K562 (cell line): ENCODE data around the gene CDKN1C. TPM values are rescaled to one million over a fixed set of nuclear protein-coding genes. Genes with fewer than 3 reads are reported as not detected.

Experiments
- CAMTA2 ChIP-seq: fragments of 250-450 bp; sonication (Bioruptor Pico); conservative IDR thresholded peaks from 2 replicates; pipeline ENCODE4 v1.5.1; 2022
- POLR2H ChIP-seq: IDR thresholded peaks from 2 replicates; pipeline ENCODE4 v1.6.1; 2016; ENCODE audit warnings: missing genetic modification characterization, low read depth, mild to moderate bottlenecking, control low read depth, missing compliant biosample characterization, moderate library complexity
- SIN3B ChIP-seq: fragments of 450-650 bp; IDR thresholded peaks from 2 replicates; pipeline ENCODE4 v1.6.1; 2017; ENCODE audit warnings: low read depth, mild to moderate bottlenecking, moderate library complexity
- VEZF1 ChIP-seq: fragments of 200-800 bp; sonication (Bioruptor generic); IDR thresholded peaks from 2 replicates; pipeline ENCODE4 v1.6.1; 2017; ENCODE audit warnings: missing genetic modification characterization, missing compliant biosample characterization
- ZBTB2 ChIP-seq: fragments of 450-650 bp; IDR thresholded peaks from 2 replicates; pipeline ENCODE4 v1.6.1; 2016; ENCODE audit warnings: antibody characterized with exemption
- ZBTB40 ChIP-seq, 2 experiments: fragments of 450-650 bp in 1 of 2; sonication (generic) in 1 of 2; formaldehyde crosslinking in 1 of 2; IDR thresholded peaks; 2 replicates each; pipeline versions ENCODE4 v1.7.1 to v1.9.0; 2016 to 2022; ENCODE audit warnings: inconsistent platforms in 1 of 2, mild to moderate bottlenecking in 1 of 2, missing genetic modification reagents in 1 of 2
- polyA plus RNA-seq, 8 experiments: library from polyadenylated mRNA; depleted of rRNA in 4 of 8; stranded (reverse) in 5 of 8; unstranded in 3 of 8; fragments of >200 nt; fragmentation: Nextera tagmentation in 2 of 8; fragmentation: Illumina TruSeq in 1 of 8; extraction: Ambion mirVana in 2 of 8; extraction: Trizol in 1 of 8; gene quantifications; 2 replicates each; pipeline versions ENCODE4 v1.2.1 to v1.2.3, GENCODE V29; 2011 to 2014; ENCODE audit warnings: inconsistent platforms in 1 of 8, missing spikeins in 1 of 8
- total RNA-seq, 7 experiments: library from RNA; depleted of rRNA in 6 of 7; stranded (reverse); fragments of >200 nt in 6 of 7; fragmentation: Illumina TruSeq in 2 of 7; extraction: Trizol in 2 of 7; gene quantifications; 2 replicates each; pipeline versions ENCODE4 v1.2.1 to v1.2.3, GENCODE V29; 2011 to 2021; ENCODE audit warnings: low replicate concordance in 1 of 7
- TF ChIP-seq, protein P1 (sequence below): sonication (generic); formaldehyde crosslinking; IDR thresholded peaks from 2 replicates; pipeline ENCODE4 v1.8.0; 2023; ENCODE audit warnings: missing genetic modification reagents, mild to moderate bottlenecking, borderline replicate concordance
- TF ChIP-seq, protein P2 (sequence below): fragments of 450-650 bp; conservative IDR thresholded peaks from 2 replicates; pipeline ENCODE4 v1.6.1; 2016; ENCODE audit warnings: missing genetic modification characterization, low read depth, mild to moderate bottlenecking, missing compliant biosample characterization, moderate library complexity

Gene CDKN1C
- total and polyA plus RNA-seq, 9 of the 15 experiments (the other 6 are each of a cell fraction or from before 2014, with no cell fraction given) = 2.8 to 21.1 (median 9.3) TPM

GRCh38 chr11:2846056-2846455 lies 39.5 kb downstream of the CDKN1C start (continued):
- TF ChIP-seq ZBTB40 (IDR thresholded peaks at IDR 0.05) (no peak), ZBTB40 (CRISPR knock-in tag; IDR thresholded peaks at IDR 0.05) (no peak), SIN3B (no peak), ZBTB2 (no peak), POLR2H (tag) (no peak), CAMTA2 (CRISPR knock-in tag) (no peak), VEZF1 (CRISPR knock-in tag) (peak; percentile 53)
- TF ChIP-seq, protein P1, sequence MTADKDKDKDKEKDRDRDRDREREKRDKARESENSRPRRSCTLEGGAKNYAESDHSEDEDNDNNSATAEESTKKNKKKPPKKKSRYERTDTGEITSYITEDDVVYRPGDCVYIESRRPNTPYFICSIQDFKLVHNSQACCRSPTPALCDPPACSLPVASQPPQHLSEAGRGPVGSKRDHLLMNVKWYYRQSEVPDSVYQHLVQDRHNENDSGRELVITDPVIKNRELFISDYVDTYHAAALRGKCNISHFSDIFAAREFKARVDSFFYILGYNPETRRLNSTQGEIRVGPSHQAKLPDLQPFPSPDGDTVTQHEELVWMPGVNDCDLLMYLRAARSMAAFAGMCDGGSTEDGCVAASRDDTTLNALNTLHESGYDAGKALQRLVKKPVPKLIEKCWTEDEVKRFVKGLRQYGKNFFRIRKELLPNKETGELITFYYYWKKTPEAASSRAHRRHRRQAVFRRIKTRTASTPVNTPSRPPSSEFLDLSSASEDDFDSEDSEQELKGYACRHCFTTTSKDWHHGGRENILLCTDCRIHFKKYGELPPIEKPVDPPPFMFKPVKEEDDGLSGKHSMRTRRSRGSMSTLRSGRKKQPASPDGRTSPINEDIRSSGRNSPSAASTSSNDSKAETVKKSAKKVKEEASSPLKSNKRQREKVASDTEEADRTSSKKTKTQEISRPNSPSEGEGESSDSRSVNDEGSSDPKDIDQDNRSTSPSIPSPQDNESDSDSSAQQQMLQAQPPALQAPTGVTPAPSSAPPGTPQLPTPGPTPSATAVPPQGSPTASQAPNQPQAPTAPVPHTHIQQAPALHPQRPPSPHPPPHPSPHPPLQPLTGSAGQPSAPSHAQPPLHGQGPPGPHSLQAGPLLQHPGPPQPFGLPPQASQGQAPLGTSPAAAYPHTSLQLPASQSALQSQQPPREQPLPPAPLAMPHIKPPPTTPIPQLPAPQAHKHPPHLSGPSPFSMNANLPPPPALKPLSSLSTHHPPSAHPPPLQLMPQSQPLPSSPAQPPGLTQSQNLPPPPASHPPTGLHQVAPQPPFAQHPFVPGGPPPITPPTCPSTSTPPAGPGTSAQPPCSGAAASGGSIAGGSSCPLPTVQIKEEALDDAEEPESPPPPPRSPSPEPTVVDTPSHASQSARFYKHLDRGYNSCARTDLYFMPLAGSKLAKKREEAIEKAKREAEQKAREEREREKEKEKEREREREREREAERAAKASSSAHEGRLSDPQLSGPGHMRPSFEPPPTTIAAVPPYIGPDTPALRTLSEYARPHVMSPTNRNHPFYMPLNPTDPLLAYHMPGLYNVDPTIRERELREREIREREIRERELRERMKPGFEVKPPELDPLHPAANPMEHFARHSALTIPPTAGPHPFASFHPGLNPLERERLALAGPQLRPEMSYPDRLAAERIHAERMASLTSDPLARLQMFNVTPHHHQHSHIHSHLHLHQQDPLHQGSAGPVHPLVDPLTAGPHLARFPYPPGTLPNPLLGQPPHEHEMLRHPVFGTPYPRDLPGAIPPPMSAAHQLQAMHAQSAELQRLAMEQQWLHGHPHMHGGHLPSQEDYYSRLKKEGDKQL (CRISPR knock-in tag) = no peak
- TF ChIP-seq, protein P2, sequence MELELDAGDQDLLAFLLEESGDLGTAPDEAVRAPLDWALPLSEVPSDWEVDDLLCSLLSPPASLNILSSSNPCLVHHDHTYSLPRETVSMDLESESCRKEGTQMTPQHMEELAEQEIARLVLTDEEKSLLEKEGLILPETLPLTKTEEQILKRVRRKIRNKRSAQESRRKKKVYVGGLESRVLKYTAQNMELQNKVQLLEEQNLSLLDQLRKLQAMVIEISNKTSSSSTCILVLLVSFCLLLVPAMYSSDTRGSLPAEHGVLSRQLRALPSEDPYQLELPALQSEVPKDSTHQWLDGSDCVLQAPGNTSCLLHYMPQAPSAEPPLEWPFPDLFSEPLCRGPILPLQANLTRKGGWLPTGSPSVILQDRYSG (tag) = no peak
